SK-N-SH (cell line): ENCODE results near the gene RPL22. TPM values are rescaled to one million over a fixed set of nuclear protein-coding genes. Genes with fewer than 3 reads are reported as not detected.

Experiments
- CTCF ChIA-PET: fragments of 300-600, 350-600 bp; formaldehyde crosslinking; extraction: SDS; loops from one replicate; lab custom pipeline; 2021; lab: Yijun Ruan, JAX
- POLR2A ChIA-PET: fragments of 350-600 bp; sonication (Branson Sonifier 250); formaldehyde crosslinking; extraction: SDS; loops from one replicate; lab custom pipeline; 2020; ENCODE audit warnings: antibody characterized with exemption, inconsistent platforms; lab: Yijun Ruan, JAX
- DNase-seq: peaks from one replicate; pipeline ENCODE4 v3.0.0; 2012
- H2AFZ ChIP-seq: fragments of 200-600 bp; sonication (generic); 2 replicates; pipeline ENCODE4 v1.8.1; 2016; ENCODE audit warnings: antibody characterized with exemption, mild to moderate bottlenecking, low read depth
- H3F3A ChIP-seq: fragments of 200-600 bp; sonication (generic); replicated peaks from 2 replicates; pipeline ENCODE3; 2016; ENCODE audit warnings: antibody characterized with exemption, mild to moderate bottlenecking; ENCODE audit not compliant: insufficient read depth
- H3K27ac ChIP-seq, 2 experiments: fragments of 200-500 bp in 1 of 2; fragments of 200-600 bp in 1 of 2; sonication (Bioruptor generic) in 1 of 2; sonication (generic), shearing (Covaris generic) in 1 of 2; 2 replicates each; pipeline versions ENCODE4 v1.5.1 to v1.6.1; 2014 to 2016; ENCODE audit warnings: low read depth in 2 of 2, inconsistent platforms in 1 of 2, low read length in 1 of 2, mild to moderate bottlenecking in 1 of 2, mixed read lengths in 1 of 2
- H3K27me3 ChIP-seq: fragments of 200-600 bp; sonication (generic), shearing (Covaris generic); 2 replicates; pipeline ENCODE4 v1.6.1; 2016; ENCODE audit warnings: mixed run types; ENCODE audit not compliant: insufficient read depth
- H3K36me3 ChIP-seq, 2 experiments: fragments of 200-500 bp in 1 of 2; fragments of 200-600 bp in 1 of 2; sonication (Bioruptor generic) in 1 of 2; sonication (generic) in 1 of 2; replicated peaks in 1 of 2; 2 replicates each; pipeline versions ENCODE3 to v1.5.1; 2014 to 2016; ENCODE audit warnings: low read length in 1 of 2, mild to moderate bottlenecking in 1 of 2; ENCODE audit not compliant: insufficient read depth in 2 of 2, control insufficient read depth in 1 of 2
- H3K4me1 ChIP-seq, 2 experiments: fragments of 200-500 bp in 1 of 2; fragments of 200-600 bp in 1 of 2; sonication (Bioruptor generic) in 1 of 2; sonication (generic), shearing (Covaris generic) in 1 of 2; 2 replicates each; pipeline versions ENCODE4 v1.5.1 to v1.6.1; 2014 to 2016; ENCODE audit warnings: low read depth in 1 of 2, low read length in 1 of 2, mixed run types in 1 of 2; ENCODE audit not compliant: insufficient read depth in 2 of 2, control insufficient read depth in 1 of 2
- H3K4me2 ChIP-seq: fragments of 200-600 bp; sonication (generic), shearing (Covaris generic); 2 replicates; pipeline ENCODE4 v1.6.1; 2017; ENCODE audit warnings: mixed run types
- H3K4me3 ChIP-seq, 2 experiments: fragments of 200-500 bp in 1 of 2; fragments of 200-600 bp in 1 of 2; sonication (Bioruptor generic) in 1 of 2; sonication (generic), shearing (Covaris generic) in 1 of 2; 2 replicates each; pipeline versions ENCODE4 v1.5.1 to v1.8.1; 2014 to 2016; ENCODE audit warnings: low read depth in 2 of 2, inconsistent platforms in 1 of 2, low read length in 1 of 2, mild to moderate bottlenecking in 1 of 2, mixed read lengths in 1 of 2, moderate library complexity in 1 of 2
- H3K79me2 ChIP-seq: fragments of 200-600 bp; sonication (generic); 2 replicates; pipeline ENCODE4 v1.8.1; 2017; ENCODE audit warnings: mild to moderate bottlenecking; ENCODE audit not compliant: insufficient read depth
- H3K9ac ChIP-seq: fragments of 200-600 bp; sonication (generic); 2 replicates; pipeline ENCODE4 v1.6.1; 2017; ENCODE audit warnings: mixed run types
- H3K9me2 ChIP-seq: fragments of 200-600 bp; sonication (generic); 2 replicates; pipeline ENCODE4 v1.6.1; 2017; ENCODE audit warnings: mixed run types
- H3K9me3 ChIP-seq: fragments of 200-600 bp; sonication (generic); 2 replicates; pipeline ENCODE4 v1.6.1; 2017; ENCODE audit warnings: mixed run types, mild to moderate bottlenecking, moderate library complexity
- H4K20me1 ChIP-seq: fragments of 200-600 bp; sonication (generic); 2 replicates; pipeline ENCODE4 v1.6.1; 2017; ENCODE audit warnings: mild to moderate bottlenecking, mixed run types; ENCODE audit not compliant: insufficient read depth
- EZH2phosphoT487 ChIP-seq: fragments of 200-600 bp; sonication (generic); IDR thresholded peaks from 2 replicates; pipeline ENCODE4 v1.6.1; 2017; ENCODE audit warnings: low read depth, mixed run types, mild to moderate bottlenecking, antibody characterized with exemption, moderate library complexity, borderline replicate concordance
- FOXJ3 ChIP-seq: sonication (generic); formaldehyde crosslinking; IDR thresholded peaks from 2 replicates; pipeline ENCODE4 v1.5.1; 2020; ENCODE audit warnings: mild to moderate bottlenecking, missing genetic modification reagents
- FOXM1 ChIP-seq: IDR thresholded peaks from 2 replicates; pipeline ENCODE4 v1.4.0; 2012; ENCODE audit warnings: low read depth, mild to moderate bottlenecking
- GATA2 ChIP-seq: sonication (generic); formaldehyde crosslinking; IDR thresholded peaks from 2 replicates; pipeline ENCODE4 v1.5.0; 2020; ENCODE audit warnings: mild to moderate bottlenecking, missing genetic modification reagents
- MXI1 ChIP-seq: IDR thresholded peaks from 2 replicates; pipeline ENCODE4 v1.6.1; 2012; ENCODE audit warnings: mild to moderate bottlenecking, low read depth, low read length, improper control_type of control experiment
- PBX3 ChIP-seq: IDR thresholded peaks from 2 replicates; pipeline ENCODE4; 2012
- REST ChIP-seq: IDR thresholded peaks from 2 replicates; pipeline ENCODE4 v1.6.1; 2012; ENCODE audit warnings: mild to moderate bottlenecking, low read depth, low read length, moderate library complexity
- RFX5 ChIP-seq: IDR thresholded peaks from 2 replicates; pipeline ENCODE4 v1.6.1; 2012; ENCODE audit warnings: mild to moderate bottlenecking, improper control_type of control experiment, low read length
- RXRA ChIP-seq: IDR thresholded peaks from 2 replicates; pipeline ENCODE4 v1.4.0; 2012; ENCODE audit warnings: low read depth, mild to moderate bottlenecking, borderline replicate concordance
- TEAD4 ChIP-seq: IDR thresholded peaks from 2 replicates; pipeline ENCODE4 v1.4.0; 2012; ENCODE audit warnings: mild to moderate bottlenecking, borderline replicate concordance; ENCODE audit not compliant: insufficient read depth
- USF1 ChIP-seq: IDR thresholded peaks from 2 replicates; pipeline ENCODE4 v1.4.0; 2012; ENCODE audit warnings: low read depth, borderline replicate concordance
- YY1 ChIP-seq: IDR thresholded peaks from 2 replicates; pipeline ENCODE4 v1.4.0; 2012; ENCODE audit warnings: low read depth, mild to moderate bottlenecking
- WGBS: methylation state at CpG from one replicate; pipeline ENCODE4 v1.1.6; 2017; ENCODE audit warnings: low lambda C conversion rate; 5-methylcytosine and 5-hydroxymethylcytosine counted together
- polyA plus RNA-seq, 3 experiments: library from polyadenylated mRNA; depleted of rRNA; stranded (reverse); fragments of >200 nt; gene quantifications; 2 replicates each; pipeline ENCODE4 v1.2.3, GENCODE V29; 2012

The RPL22 gene
- polyA plus RNA-seq, 1 of the 3 experiments (the other 2 are of a cell fraction): 140 TPM

GRCh38 chr1:6245086-6245868 is 45.9 kb upstream of the RPL22 start (continued):
- TF ChIP-seq USF1 (no peak), PBX3 (no peak), REST (peak; percentile 100), FOXJ3 (CRISPR knock-in tag) (no peak), RXRA (no peak), FOXM1 (no peak), YY1 (no peak)

GRCh38 chr1:6244401-6245049 is 45.1 kb upstream of the RPL22 start:
- CTCF ChIA-PET: interaction anchor here (0.6 to 9.5 kb wide), 32 partner anchors 7 to 269 kb away, joined by 3 to 318 read pairs (median 6); partner anchors contain the start of genes GPR153, HES2, ICMT and NPHP4
- no peaks in the 10 kb centered on the region for H3K27me3 ChIP-seq
- no peaks in the 10 kb centered on the region for H3K36me3 ChIP-seq
- no peaks in the 10 kb centered on the region for H3F3A ChIP-seq
- no peak overlapping the region for H3K4me2 ChIP-seq
- WGBS: 49% methylated on average over 23 of the region's 24 CpGs
- H3K4me3 ChIP-seq: no peak overlapping the region; a peak in 1 of 4 replicates
- H3K4me1 ChIP-seq: no peaks in the 10 kb centered on the region; a peak in 1 of 4 replicates
- no peaks in the 10 kb centered on the region for H3K9me2 ChIP-seq
- H4K20me1 ChIP-seq: peaks cover 3% of the 10 kb centered on the region; the same call in 1 of the 2 replicates
- TF ChIP-seq TEAD4: no peak
- TF ChIP-seq MXI1: 0 out of 2 replicates have a peak, but pooled peaks have one; percentile 10
- TF ChIP-seq RFX5: no peak
- TF ChIP-seq GATA2: no peak
- no peak for TF ChIP-seq EZH2phosphoT487
- no peak for DNase-seq
- peak overlapping the region in 1 of 2 experiments; percentile 36; a peak in 1 of 4 replicates for H3K27ac ChIP-seq
- no peak overlapping the region for H2AFZ ChIP-seq
- H3K9me3 ChIP-seq: no peaks in the 10 kb centered on the region
- no peak overlapping the region for H3K9ac ChIP-seq
- H3K79me2 ChIP-seq: no peaks in the 10 kb centered on the region
- POLR2A ChIA-PET: interaction anchor here (1.0 to 1.9 kb wide), 4 partner anchors 9 to 101 kb away, joined by 3 to 5 read pairs (median 4); partner anchors contain the start of gene ICMT
